Measurements from ENCODE around the gene METTL24.

The METTL24 gene

GRCh38 chr6:110271732-110272022 lies 86.5 kb downstream of the METTL24 start:
- no peaks in the 10 kb centered on the region for H3K9me3 Mint-ChIP-seq
- no peaks in the 10 kb centered on the region for H3K27me3 Mint-ChIP-seq (ENCODE audit: low read depth)

GRCh38 chr6:110270165-110270564 lies 88.0 kb downstream of the METTL24 start:
- no peak overlapping the region for H3K4me3 Mint-ChIP-seq
- no peak for TF ChIP-seq CTCF (IDR thresholded peaks at IDR 0.05; ENCODE audit: unreplicated experiment in 3 of 3)
- peak overlapping the region in 1 of 3 experiments; percentile 80 for H3K27ac Mint-ChIP-seq
- peaks cover 8% of the 10 kb centered on the region for H3K9me3 Mint-ChIP-seq
- H3K27me3 Mint-ChIP-seq (ENCODE audit: low read depth), result no peaks in the 10 kb centered on the region
- peaks cover 13% of the 10 kb centered on the region for H3K36me3 Mint-ChIP-seq (ENCODE audit: low read depth)
- peaks cover 32% of the 10 kb centered on the region for H3K4me1 Mint-ChIP-seq

More at GRCh38 chr6:110271732-110272022, 86.5 kb downstream of the METTL24 start:
- Mint-ChIP-seq H3K27ac (no peak overlapping the region), H3K4me1 (peaks cover 29% of the 10 kb centered on the region), H3K36me3 (ENCODE audit: low read depth) (peaks cover 3% of the 10 kb centered on the region), H3K4me3 (no peak overlapping the region)
- no peak for TF ChIP-seq CTCF (IDR thresholded peaks at IDR 0.05; ENCODE audit: unreplicated experiment in 3 of 3)

GRCh38 chr6:110269623-110270022 lies 88.5 kb downstream of the METTL24 start:
- Mint-ChIP-seq H3K4me3 (no peak overlapping the region), H3K27ac (peak overlapping the region in 2 of 3 experiments; percentile 31 to 80), H3K36me3 (ENCODE audit: low read depth) (peaks cover 14% of the 10 kb centered on the region), H3K27me3 (ENCODE audit: low read depth) (no peaks in the 10 kb centered on the region), H3K9me3 (peaks cover 9% of the 10 kb centered on the region), H3K4me1 (peaks cover 32% of the 10 kb centered on the region)
- no peak for TF ChIP-seq CTCF (IDR thresholded peaks at IDR 0.05; ENCODE audit: unreplicated experiment in 3 of 3)

- Mint-ChIP-seq H3K4me3 (no peak overlapping the region), H3K27me3 (ENCODE audit: low read depth) (no peaks in the 10 kb centered on the region), H3K4me1 (peaks cover 32% of the 10 kb centered on the region), H3K9me3 (peaks cover 12% of the 10 kb centered on the region), H3K27ac (peak overlapping the region in 2 of 3 experiments; percentile 37 to 72), H3K36me3 (ENCODE audit: low read depth) (peaks cover 17% of the 10 kb centered on the region)
- no peak for TF ChIP-seq CTCF (IDR thresholded peaks at IDR 0.05; ENCODE audit: unreplicated experiment in 3 of 3)
Observed at GRCh38 chr6:110266996-110267395, 91.2 kb downstream of the METTL24 start.

- no peak overlapping the region for H3K27ac Mint-ChIP-seq
- H3K27me3 Mint-ChIP-seq (ENCODE audit: low read depth), result no peaks in the 10 kb centered on the region
- peaks cover 26% of the 10 kb centered on the region for H3K36me3 Mint-ChIP-seq (ENCODE audit: low read depth)
- no peak for TF ChIP-seq CTCF (IDR thresholded peaks at IDR 0.05; ENCODE audit: unreplicated experiment in 3 of 3)
- no peak overlapping the region for H3K4me3 Mint-ChIP-seq
- H3K9me3 Mint-ChIP-seq, result peaks cover 21% of the 10 kb centered on the region
- peaks cover 32% of the 10 kb centered on the region for H3K4me1 Mint-ChIP-seq
Observed at GRCh38 chr6:110265273-110265672, 92.9 kb downstream of the METTL24 start.

GRCh38 chr6:110256366-110256765 lies 101.8 kb downstream of the METTL24 start:
- H3K4me3 Mint-ChIP-seq, result no peak overlapping the region
- TF ChIP-seq CTCF (IDR thresholded peaks at IDR 0.05; ENCODE audit: unreplicated experiment in 3 of 3), result no peak
- H3K27ac Mint-ChIP-seq, result no peak overlapping the region
- H3K36me3 Mint-ChIP-seq (ENCODE audit: low read depth), result peaks cover 13% of the 10 kb centered on the region
- H3K4me1 Mint-ChIP-seq, result no peaks in the 10 kb centered on the region
- peaks cover 14% of the 10 kb centered on the region for H3K9me3 Mint-ChIP-seq
- H3K27me3 Mint-ChIP-seq (ENCODE audit: low read depth), result no peaks in the 10 kb centered on the region

All from nephron (organoid).